Stimulated activated CD8-positive, alpha-beta memory T cell treated with anti-CD3 and anti-CD28 coated beads, Interleukin-15, amount 100 ng/mL, for 4 hours (primary cell): ENCODE measurements around the gene CPS1.

ENCODE experiments used
- DNase-seq, 2 donors: peaks; one replicate each; pipeline ENCODE4 v3.0.0-alpha.2; 2020; ENCODE audit warnings: low read depth in 2 of 2

The CPS1 gene

DNA sequence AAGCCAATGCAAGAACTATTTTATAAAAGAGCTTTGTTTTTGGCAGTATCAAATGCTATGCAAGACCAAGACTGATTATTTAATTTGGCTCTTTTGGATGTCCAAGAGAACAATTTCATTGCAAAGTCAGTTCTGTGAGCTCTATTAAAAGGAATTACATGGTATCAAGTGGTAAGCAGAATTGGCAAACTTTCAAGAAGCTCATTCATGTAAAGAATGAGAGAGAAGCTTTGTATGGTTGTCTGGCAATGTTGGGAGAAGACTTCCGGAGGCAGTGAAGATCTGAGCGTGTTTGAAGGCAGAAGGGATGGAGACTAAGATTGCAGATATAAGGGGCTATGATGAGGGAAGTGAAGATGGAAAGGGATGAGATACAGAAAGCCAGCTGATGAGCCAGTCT lies 49.6 kb downstream of the CPS1 start:
- DNase-seq = no peak

DNA sequence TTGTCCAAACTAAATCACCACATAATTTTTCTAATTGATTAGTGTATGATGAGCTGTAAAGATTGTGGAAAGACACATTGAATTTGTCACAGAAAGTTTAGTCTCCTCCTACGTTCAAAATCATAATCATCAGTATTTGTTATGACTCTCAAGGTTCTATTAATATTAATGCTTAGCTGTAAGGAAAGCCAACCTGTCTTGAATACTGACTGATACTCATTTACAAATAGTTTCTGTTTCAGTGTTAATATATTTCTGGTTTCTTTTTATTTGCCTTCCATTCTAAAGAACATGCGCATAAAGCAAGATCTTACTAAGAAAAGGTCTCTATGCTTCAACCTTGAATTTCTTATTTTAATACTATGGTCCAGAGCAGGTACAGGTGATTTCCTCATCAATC lies 55.1 kb downstream of the CPS1 start:
- no peak for DNase-seq

DNA sequence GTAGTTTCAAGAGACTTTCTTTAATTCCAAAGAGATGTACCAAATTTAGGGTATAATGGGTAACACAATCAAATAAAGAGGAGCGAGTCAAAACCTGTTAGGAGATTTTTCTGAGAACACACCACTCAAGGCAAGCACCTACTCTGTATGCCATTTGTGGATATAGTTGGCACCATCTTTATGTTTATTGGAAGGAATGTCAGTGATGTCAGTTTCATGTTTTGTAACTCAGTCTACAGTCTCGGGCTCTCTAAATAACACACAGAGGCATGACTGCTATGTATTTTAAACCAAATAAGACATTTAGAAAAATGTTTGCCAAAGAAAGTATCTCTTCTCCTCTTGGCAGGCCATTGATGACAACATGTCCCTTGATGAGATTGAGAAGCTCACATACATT lies 59.7 kb downstream of the CPS1 start:
- DNase-seq = no peak

DNA sequence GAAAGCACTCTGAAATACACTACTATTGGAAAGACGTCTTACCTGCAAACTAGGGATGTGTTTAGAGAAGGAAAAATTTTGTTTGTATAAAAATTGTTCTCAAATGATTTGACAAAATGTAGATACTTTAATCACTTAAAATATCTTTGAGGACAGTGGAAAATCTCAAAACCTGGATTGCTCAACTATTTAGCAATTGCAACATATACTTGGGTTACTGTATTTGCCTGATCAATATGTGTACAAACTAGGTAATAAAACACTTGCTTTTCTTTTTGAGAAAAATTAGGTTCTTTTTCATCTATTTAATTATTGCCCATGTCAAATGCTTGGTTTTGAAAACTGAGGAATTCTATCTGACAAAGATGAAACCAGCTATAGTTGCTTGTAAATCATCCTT lies 60.9 kb downstream of the CPS1 start:
- DNase-seq = no peak

DNA sequence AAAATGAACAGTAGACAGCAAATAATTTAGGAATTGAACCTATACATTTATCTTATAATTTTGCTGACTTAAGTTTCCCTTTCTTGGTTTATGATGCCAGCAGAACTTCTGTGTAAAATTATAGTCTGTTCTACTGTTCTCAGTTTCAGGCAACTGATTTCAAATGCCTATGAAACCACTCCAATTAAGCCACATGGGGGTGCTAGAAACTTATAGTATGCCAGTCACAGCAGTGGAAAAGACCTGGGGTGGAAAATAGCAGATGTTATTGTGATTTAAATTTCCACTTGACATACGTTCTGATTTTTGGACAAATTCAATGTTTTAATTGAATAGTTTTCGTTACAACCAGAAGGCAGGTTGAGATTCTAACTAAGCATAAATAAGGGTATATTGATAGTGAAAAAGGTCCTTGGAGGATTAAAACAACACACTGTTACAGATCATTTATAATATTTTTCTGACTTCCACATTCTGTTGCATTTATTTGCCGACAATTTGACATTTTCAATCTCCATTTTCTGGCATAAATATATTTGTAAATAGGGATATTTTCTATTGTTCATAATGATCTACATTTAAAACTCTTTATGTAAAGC lies 61.4 kb downstream of the CPS1 start:
- no peak for DNase-seq

DNA sequence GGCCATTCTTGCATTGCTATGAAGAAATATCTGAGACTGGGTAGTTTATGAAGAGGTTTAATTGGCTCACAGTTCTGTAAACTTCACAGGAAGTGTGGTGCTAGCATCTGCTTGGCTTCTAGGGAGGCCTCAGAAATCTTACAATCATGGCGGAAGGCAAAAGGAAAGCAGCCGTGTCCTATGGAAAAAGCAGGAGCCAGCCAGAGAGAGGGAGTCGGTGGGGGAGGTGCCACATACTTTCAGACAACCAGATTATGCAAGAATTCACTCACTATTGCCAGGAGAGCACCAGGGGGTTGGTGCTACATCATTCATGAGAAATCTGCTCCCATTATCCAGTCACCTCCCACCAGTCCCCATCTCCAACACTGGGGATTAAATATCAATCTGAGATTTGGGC lies 64.1 kb downstream of the CPS1 start:
- no peak for DNase-seq

DNA sequence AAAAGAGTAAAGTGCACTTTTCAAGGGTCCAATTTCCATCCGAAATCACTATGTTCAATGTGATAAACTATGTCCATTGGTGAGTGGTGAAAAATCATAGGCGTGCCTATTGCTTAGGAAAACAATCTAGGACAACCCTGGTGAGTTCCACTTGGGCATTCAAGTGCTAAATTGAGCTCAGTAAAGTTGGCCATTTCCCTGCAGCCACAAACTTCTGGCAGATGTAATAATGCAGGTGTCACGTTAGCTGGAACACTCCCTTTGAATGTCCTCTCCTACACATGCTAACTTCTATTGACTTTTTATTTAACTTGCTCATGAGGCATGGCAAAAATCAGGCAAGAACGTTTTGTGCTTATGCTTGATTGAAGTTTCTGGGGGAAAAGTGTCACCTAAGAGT lies 67.1 kb downstream of the CPS1 start:
- no peak for DNase-seq

DNA sequence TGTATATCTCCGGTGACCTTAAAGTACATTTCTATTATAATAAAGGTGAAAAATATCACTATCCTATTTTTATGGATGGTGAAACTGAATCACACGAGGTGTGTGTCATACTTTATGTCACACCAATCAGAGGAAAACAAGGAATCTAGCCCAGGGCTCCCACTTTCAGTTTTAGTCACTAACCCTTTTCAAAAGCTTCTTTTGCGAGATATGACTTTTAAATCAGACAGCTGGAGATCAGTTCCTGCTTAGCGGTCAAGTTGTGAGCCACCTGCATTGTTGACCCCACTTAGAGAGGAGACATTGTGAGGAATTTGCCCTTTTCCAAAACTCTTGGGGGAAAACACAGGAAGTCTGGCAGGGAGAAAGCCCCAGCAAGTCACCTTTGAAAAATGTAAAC lies 70.5 kb downstream of the CPS1 start:
- no peak for DNase-seq

DNA sequence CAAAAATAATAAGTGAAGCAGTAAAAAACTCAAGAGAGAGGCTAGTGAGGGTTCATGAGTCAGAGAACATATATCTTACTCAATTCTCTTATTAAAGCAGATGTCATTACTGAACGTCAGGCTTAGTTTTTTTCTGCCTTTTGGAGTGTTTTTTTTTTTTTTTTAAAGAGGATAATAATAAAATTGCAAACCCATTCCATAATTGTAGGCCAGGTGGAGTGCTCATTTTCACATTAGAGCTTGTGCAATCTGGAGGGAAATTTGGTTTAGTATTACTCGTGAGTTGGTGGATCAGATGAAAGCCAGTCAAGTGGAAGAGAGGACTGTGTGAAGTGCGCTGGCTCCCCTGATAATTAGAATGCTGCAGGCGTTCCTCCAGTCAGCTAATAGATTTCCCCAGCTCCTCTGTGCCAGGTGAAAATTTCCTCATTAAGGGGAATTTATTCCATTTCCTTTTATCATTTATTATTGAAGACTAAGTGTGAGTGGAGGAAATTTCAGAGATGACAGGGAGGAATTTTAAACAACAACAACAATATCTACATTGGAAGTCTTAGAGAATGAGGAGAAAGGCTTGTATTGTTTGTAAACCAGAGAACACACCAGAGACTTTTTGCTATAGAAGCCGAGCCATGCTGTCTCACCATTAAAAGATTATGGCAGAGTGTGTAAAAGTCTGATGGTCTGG lies 74.6 kb downstream of the CPS1 start:
- DNase-seq = no peak

DNA sequence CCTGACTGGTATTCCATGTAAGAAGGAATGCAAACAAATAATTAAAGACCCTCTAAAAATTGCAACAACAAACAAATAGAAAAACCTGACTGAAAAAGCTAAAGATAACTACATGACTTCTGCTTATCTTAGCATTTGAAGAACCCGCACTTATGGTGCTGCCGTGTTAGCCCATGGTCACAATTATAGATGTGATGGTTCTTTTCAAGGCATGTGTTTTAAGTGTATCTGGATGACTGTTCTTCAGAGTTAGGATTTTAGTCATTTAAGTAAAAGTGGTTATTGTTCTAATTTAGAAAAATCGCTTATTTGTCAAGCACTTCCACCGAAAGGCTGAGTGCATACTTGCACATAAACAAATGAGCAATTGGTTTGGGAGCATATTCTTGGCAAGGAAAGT lies 77.3 kb downstream of the CPS1 start:
- DNase-seq = no peak

DNA sequence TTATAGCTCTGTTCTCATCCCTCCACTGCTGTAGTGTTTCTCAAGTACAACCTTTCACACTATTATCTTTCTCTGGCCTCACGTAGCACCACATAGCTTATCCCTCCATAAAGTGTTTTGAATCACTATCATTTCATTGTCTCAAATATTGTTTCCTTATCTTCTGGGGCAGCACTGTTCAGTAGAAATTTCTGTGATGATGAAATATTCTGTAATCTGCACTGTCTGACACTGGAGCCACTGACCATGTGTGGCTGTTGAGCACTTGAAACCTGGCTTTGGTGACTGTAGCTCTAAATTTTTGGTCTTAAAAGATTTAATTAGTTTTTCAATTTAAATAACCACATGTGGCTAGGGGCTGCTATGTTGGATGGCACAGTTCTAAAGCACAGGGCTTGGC lies 78.9 kb downstream of the CPS1 start:
- no peak for DNase-seq

DNA sequence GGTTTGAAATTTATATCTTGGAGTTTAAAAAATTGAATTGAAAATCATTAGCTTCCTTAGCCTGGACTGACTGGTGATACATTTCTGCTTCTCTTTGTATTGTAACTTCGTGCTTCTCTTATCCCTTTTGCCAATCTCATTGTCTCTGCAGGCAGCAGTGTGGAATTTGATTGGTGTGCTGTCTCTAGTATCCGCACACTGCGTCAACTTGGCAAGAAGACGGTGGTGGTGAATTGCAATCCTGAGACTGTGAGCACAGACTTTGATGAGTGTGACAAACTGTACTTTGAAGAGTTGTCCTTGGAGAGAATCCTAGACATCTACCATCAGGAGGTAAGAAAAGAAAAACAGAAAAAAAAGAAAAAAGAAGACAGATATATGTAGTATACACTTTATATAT lies 85.9 kb downstream of the CPS1 start:
- no peak for DNase-seq

DNA sequence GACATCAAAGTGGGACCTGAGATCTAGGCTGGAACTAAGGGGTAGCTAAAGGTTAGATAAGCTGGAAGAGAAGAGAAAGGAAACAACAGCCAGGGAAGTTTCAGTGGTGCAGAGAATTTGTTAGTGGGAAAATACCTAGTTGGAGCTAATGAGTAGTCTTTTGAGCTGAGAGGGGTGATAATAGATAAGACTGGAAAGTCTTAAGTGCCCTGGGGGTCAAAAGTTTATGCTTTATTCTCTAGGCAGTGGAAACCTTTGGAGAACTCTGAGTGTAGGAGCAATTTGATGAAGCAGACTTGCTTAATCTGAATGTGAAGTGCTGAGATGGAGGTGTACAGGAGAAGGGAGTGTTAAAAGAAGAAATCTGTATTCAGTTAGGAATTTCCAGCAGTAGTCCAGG lies 90.8 kb downstream of the CPS1 start:
- DNase-seq = no peak

DNA sequence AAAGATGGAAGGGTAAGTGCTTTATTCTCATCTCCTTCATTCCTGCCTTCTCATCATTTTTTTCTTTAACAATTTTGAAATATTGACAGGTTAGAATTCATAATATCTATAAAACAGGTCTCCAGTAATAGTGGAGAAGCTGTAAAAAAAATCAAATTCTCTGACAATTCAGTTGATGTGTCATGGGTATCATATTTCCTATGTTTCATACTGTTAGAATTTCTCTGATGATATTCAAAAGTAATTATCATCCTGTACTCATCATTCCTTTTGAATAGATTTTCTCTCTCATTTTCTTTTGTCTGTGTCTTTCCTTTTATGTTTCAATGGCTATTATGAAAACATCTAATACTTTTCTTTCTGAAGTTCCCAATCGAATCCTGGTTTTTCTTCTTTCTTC lies 97.7 kb downstream of the CPS1 start:
- no peak for DNase-seq

DNA sequence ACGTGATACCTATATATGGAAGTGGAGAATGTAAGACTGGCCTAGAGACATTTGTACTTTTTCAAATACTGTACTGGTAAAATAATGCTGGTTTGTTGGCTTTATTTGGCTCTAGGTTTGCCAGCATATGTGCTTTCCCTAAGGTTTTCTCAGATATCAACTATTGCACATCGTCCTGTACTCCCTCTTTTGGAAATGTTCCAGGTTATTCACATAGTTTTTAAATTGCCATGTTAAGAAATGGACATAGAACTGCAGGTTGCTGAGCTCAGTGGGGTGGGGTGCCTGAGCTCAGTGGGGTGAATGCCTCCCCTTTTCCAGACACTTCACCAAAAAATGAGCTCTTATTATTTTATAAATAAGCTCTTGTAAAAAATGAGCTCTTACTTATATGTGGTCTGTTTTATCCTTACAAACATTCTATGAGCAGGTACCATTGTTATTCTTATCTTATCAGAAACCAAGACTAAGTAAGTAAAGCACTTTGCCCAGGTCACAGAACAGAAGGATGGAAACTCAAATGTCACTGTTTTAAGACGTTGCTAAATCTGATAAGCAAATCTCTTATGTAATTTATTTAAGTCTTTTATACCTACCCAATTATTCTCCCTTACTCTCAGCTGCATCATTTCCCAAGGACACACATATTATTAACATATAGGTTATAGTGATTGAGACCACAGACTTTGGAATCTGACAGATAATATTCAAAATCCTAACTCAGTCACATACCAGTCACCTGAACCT lies 99.0 kb downstream of the CPS1 start:
- DNase-seq = no peak

DNA sequence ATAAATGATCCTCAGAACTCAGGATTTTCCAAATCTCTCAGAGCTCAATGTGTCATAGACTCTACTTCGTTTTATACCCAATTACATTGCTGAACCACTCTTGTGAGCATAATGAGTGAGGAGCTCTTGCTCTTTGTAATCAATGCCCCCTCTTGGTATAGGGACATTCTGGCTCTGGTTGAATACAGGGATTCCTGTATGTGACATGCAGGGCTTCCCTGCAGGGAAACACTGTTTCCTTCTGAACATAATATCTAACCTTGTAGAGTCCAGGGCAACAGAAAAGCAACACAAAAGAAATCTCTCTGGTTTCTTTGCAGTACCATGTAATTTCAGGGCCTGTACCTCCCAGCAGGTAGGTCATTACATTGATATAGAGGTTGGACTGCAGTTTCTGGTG lies 101.5 kb downstream of the CPS1 start:
- DNase-seq = no peak

DNA sequence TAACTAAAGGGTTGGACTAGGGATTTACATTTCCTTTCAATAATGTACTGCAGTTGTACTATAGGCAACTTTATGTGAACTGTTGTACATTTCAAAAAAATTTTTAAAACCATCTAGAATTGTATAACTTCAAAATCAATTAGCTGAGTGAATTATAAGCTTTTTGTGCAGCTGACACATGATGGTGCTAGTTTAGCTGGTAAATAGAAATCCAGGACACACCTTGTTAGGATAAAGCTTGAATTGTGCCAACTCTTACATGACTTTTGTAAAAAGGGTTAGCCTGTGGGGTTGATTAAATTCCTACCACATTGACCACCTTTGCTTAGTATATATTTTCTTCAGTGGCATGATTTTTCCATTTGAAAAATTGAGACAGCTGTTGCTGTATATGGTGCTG lies 104.4 kb downstream of the CPS1 start:
- no peak for DNase-seq

DNA sequence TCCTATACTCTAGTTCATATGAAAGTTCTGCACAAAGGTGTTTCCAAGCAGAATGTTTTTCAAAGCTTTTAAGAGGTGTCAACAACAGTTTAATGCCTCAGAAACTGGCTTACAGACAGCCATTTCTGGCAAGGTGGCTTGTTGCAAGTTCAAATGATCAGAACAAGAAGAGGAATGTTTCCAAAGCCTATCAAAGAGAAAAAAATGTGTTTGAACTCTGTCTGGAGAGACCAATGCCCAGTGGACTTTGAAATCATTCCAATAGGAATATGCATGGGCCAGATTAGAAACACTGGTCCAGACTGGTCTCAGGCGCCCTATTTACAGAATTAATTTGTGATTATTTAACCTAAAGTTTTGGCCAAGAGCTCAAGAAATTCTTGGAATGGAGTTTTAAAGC lies 106.2 kb downstream of the CPS1 start:
- no peak for DNase-seq

DNA sequence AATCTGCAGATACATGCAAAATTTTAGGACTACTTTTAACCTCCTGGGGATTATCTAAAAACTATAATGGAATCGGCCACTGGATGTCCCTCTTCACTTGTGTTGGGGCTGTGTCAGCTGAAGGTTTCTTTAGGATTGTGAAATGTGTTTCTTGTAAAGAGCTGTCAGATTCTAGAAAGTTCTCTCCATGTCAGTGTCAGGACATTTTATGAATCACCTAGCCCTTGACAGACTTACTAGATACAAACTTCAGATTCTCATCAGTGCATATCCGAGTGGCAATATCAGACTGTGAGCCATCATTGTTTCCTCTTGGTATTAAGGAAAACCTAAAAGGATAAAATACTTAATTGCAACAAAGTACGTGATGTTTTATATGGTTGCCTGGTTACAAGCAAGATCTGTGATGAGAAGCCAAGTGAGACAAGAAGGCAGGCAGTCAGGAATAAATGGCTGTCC lies 107.3 kb downstream of the CPS1 start:
- no peak for DNase-seq

DNA sequence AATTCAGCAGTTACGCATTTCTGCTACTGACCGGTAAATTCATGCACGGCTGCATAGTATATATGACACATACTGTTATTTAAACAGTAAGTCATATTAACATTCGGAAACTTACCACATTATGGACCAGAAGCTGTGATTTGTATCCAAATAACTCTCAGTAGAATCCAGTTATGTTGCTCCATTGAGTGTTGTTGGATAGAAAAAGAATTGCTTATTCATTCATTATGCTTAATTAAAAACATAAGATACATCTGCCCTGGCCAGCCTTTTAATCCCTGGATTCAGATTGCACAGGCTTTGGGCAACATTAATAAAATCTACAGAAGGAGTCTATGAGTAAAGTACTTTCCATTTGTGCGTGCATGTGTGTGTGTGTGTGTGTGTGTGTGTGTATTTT lies 111.3 kb downstream of the CPS1 start:
- no peak for DNase-seq

DNA sequence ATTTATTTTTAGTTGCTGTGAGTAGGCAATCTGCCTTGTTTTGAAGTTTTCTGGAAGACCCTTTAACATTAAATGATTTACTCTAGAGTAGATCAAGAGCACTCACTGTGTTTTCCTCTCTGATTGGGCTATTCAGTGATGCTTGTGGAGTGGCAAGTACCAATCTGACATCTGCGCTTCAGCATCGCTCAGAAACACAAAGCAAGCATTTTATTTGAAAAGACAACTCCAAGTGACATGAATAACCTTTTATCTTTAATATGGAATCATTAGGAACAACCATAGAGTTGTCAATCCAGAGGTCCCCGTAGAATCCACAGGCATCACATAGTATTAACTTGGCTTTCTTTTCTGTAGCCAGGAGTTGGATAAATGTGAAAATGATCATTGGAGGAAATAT lies 114.7 kb downstream of the CPS1 start:
- DNase-seq = no peak

DNA sequence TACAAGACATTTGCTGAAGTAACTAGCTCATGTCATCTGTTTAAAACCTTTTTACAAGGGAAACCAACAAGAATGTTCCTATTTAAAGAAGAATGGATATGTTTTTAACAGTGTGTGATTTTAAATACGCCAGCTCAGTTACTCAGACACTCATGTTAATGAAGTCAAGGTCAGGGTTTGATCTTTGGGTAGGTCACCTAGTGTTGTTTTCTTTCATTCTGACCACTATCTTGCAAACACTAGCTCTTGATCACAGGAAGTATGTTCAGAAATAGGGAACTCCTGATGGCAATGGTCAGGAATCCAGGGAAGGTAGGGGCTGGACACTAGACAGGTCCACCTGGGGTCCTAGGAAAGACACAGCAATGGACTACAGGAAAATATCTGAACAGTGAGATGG lies 116.7 kb downstream of the CPS1 start:
- DNase-seq = no peak

DNA sequence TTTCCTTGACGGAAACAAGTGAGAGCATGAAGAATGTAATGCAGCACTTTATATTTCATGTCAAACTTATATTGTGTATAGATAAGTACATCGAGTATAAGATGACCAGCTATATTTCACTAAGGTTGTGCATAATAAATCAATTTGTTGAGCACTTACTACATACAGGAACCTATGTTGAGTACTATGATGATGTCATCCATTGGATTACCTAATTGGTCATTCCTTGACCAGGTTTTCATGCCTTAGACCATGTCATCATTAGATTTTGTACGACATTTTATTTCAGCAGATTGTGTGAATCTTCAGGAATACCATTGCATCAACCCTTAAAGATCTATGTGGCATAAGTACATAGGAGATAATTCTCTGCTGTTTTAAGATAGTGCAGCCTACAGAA lies 119.7 kb downstream of the CPS1 start:
- DNase-seq = no peak
